ENCODE measurements around the gene DMWD.

DNA sequence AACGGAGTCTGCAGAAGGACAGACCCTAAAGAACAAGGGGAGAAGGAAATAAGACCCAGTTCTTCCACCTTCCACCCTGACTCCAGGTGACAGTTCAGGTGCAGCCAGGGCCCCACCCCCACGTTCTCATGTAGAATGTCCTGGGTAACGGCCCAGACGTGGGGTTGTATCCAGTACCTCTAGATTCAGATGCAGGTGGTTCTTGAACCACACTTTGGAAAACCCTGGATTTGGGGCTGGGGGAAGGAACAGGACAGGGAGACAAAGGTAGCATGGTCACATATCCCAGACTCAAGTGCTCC lies 12.5 kb downstream of the DMWD start:
- TF ChIP-seq ZFP30 (CRISPR knock-in tag; IDR thresholded peaks at IDR 0.05): no peak
- no peak for TF ChIP-seq TOX (CRISPR knock-in tag; IDR thresholded peaks at IDR 0.05; ENCODE audit: borderline replicate concordance)
- no peak for TF ChIP-seq PPARA (CRISPR knock-in tag; IDR thresholded peaks at IDR 0.05; ENCODE audit: borderline replicate concordance)
- TF ChIP-seq ZFP3 (CRISPR knock-in tag; IDR thresholded peaks at IDR 0.05): no peak
- TF ChIP-seq ZNF8 (CRISPR knock-in tag; IDR thresholded peaks at IDR 0.05): no peak
- TF ChIP-seq, protein P1, sequence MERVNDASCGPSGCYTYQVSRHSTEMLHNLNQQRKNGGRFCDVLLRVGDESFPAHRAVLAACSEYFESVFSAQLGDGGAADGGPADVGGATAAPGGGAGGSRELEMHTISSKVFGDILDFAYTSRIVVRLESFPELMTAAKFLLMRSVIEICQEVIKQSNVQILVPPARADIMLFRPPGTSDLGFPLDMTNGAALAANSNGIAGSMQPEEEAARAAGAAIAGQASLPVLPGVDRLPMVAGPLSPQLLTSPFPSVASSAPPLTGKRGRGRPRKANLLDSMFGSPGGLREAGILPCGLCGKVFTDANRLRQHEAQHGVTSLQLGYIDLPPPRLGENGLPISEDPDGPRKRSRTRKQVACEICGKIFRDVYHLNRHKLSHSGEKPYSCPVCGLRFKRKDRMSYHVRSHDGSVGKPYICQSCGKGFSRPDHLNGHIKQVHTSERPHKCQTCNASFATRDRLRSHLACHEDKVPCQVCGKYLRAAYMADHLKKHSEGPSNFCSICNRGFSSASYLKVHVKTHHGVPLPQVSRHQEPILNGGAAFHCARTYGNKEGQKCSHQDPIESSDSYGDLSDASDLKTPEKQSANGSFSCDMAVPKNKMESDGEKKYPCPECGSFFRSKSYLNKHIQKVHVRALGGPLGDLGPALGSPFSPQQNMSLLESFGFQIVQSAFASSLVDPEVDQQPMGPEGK (CRISPR knock-in tag; IDR thresholded peaks at IDR 0.05; ENCODE audit: borderline replicate concordance): no peak
- TF ChIP-seq, protein P2, sequence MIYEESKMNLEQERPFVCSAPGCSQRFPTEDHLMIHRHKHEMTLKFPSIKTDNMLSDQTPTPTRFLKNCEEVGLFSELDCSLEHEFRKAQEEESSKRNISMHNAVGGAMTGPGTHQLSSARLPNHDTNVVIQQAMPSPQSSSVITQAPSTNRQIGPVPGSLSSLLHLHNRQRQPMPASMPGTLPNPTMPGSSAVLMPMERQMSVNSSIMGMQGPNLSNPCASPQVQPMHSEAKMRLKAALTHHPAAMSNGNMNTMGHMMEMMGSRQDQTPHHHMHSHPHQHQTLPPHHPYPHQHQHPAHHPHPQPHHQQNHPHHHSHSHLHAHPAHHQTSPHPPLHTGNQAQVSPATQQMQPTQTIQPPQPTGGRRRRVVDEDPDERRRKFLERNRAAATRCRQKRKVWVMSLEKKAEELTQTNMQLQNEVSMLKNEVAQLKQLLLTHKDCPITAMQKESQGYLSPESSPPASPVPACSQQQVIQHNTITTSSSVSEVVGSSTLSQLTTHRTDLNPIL (CRISPR knock-in tag; IDR thresholded peaks at IDR 0.05; ENCODE audit: low read depth): no peak

All from SK-N-SH treated with all-trans-retinoic acid at 6 μM for 48 hours (cell line).